Measurements from ENCODE around the gene PRKAG3. TPM values are rescaled to one million over a fixed set of nuclear protein-coding genes. Genes with fewer than 3 reads are reported as not detected.

Gene PRKAG3
- total RNA-seq, 4 donors from 2014 or later, result not detected

DNA sequence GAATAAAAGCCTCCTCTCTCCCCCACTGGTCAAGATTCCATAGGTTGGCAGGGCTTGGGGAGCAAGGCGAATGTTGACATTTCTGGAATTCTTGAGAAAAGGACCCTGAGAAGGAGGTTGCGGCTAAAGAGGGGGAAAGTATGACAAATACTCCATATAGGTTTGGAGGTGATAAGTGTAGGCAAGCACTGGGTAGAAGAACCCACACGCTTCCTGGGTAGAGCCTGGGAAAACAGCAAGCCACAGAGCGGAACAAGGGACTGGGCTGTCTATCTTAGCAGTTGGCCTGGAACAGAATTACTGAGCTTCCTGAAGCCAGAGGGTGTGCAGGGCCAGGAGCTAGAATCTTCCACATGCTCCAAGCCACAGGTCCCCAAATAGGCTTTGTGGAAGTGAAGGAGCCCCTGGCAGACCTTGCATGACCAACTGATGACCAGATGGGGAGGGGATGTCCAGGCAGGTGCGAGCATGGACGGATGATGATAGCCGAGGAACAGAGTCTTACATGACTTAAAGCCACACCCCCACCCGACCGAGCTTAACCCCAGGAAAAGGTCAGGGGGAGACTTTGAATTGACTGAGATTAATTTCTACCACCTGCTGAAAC lies 9.9 kb downstream of the PRKAG3 start:
- Histone ChIP-seq H3K27me3 (no peaks in the 10 kb centered on the region), H3K27ac (no peak overlapping the region), H3K4me3 (no peak overlapping the region), H3K9me3 (no peaks in the 10 kb centered on the region), H3K36me3 (peaks cover 0 to 18% (median 0%) of the 10 kb centered on the region in 3 donors), H3K4me1 (no peaks in the 10 kb centered on the region)
- TF ChIP-seq POLR2A (IDR thresholded peaks at IDR 0.05), result no peak
- TF ChIP-seq, protein P1, sequence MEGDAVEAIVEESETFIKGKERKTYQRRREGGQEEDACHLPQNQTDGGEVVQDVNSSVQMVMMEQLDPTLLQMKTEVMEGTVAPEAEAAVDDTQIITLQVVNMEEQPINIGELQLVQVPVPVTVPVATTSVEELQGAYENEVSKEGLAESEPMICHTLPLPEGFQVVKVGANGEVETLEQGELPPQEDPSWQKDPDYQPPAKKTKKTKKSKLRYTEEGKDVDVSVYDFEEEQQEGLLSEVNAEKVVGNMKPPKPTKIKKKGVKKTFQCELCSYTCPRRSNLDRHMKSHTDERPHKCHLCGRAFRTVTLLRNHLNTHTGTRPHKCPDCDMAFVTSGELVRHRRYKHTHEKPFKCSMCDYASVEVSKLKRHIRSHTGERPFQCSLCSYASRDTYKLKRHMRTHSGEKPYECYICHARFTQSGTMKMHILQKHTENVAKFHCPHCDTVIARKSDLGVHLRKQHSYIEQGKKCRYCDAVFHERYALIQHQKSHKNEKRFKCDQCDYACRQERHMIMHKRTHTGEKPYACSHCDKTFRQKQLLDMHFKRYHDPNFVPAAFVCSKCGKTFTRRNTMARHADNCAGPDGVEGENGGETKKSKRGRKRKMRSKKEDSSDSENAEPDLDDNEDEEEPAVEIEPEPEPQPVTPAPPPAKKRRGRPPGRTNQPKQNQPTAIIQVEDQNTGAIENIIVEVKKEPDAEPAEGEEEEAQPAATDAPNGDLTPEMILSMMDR (IDR thresholded peaks at IDR 0.05), result no peak
- 67 to 73% methylated on average over 6 to 9 of the region's 9 CpGs for WGBS, 2 donors
- intact Hi-C loops (cut with DNase I), result no loop called here
- DNase-seq, result no peak

DNA sequence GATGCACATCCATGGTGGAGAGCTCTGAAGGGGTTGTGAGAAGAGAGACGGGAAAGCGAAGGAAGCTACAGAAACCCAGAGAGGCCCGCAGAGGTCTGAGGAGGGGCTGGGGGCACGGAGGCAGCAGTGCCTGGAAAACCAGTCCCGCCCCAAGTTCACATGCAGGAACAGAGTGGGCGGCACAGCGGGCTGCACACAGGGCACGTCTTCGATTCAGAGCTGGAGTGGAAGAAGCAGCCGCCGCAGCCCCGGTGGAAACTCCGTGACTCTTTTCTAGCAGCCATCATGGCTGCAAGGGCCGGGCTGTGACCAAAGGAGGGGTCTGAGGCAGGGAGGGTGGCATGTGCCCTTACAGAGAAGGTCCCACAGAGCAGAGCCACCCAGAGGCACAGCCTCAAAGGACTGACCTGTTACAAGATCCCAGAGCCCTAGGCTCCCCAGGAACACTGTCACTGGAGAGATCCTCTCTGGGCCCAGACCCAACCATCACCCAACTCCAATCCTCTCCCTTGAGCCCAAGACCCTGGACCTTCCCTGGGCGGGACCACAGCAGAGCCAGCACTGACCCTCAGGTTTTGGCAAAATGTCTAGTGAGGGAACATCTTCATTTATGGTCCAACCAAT lies 10.7 kb downstream of the PRKAG3 start:
- H3K4me3 ChIP-seq, result no peak overlapping the region
- TF ChIP-seq, protein P1 (IDR thresholded peaks at IDR 0.05), result no peak
- TF ChIP-seq POLR2A (IDR thresholded peaks at IDR 0.05), result no peak
- intact Hi-C loops (cut with DNase I), result no loop called here
- H3K9me3 ChIP-seq, result no peaks in the 10 kb centered on the region
- WGBS, 2 donors, result 86 to 91% methylated on average over 9 to 10 of the region's 15 CpGs
- no peaks in the 10 kb centered on the region for H3K4me1 ChIP-seq
- H3K27ac ChIP-seq, result no peak overlapping the region
- H3K36me3 ChIP-seq, result peaks cover 0 to 27% (median 0%) of the 10 kb centered on the region in 3 donors
- H3K27me3 ChIP-seq, result no peaks in the 10 kb centered on the region
- DNase-seq, result no peak

DNA sequence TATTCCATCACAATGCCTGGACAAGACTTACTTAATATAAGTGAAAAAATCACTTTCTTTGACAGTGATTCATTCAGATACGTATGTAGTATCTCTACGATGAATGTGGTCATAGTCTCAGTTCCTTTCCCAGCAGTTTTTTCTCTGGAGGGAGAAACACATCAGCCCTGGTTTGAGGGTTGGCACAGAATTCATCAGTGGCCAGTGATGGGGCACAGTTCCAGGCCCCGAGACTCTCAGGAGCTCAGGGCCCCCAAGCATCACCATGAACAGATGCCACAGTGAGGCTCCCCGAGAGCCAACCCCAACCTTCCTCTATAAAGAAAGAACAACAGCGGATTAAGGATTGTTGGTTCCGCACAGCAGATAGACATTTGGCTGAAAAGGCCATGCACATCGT lies 12.5 kb downstream of the PRKAG3 start:
- Histone ChIP-seq H3K27me3 (no peaks in the 10 kb centered on the region), H3K36me3 (peaks cover 0 to 44% (median under 1%) of the 10 kb centered on the region in 3 donors), H3K9me3 (no peaks in the 10 kb centered on the region), H3K4me3 (no peak overlapping the region), H3K27ac (no peak overlapping the region), H3K4me1 (peaks cover 0 to 8% (median 0%) of the 10 kb centered on the region in 3 donors)
- intact Hi-C loops (cut with DNase I), result no loop called here
- DNase-seq, result no peak
- TF ChIP-seq, protein P1 (IDR thresholded peaks at IDR 0.05), result no peak
- no peak for TF ChIP-seq POLR2A (IDR thresholded peaks at IDR 0.05)
- 86 to 91% methylated on average over 7 of the region's 7 CpGs for WGBS, 2 donors

DNA sequence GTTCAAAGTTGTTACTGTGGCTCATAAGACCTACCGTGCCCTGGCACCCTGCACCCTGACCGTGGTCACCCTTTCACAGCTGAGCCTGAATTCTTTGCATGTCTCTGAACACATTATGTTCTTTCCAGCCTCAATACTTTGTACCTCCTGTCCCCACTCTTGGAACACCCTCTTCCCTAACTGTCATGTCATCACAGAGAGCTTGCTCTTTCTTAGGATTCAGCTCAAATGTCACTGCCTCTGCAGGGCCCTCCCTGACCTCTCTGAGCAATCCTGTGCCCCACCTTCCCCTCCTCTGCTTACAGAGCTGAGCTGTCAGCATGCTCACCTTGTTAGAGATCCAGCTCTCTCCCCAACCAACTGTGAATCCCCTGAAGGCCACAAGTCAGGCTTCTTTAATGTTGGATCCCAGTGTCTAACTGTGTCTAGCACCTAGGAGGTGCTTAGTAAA lies 15.0 kb downstream of the PRKAG3 start:
- no peak for DNase-seq
- H3K36me3 ChIP-seq, result peaks cover 0 to 64% (median 6%) of the 10 kb centered on the region in 3 donors
- H3K27ac ChIP-seq, result no peak overlapping the region
- peaks cover 0 to 8% (median 0%) of the 10 kb centered on the region in 3 donors for H3K4me1 ChIP-seq
- WGBS, 2 donors, result 82 to 96% methylated on average over 2 of the region's 2 CpGs
- H3K27me3 ChIP-seq, result no peaks in the 10 kb centered on the region
- TF ChIP-seq POLR2A (IDR thresholded peaks at IDR 0.05), result no peak
- TF ChIP-seq, protein P1 (IDR thresholded peaks at IDR 0.05), result no peak
- no peak overlapping the region for H3K4me3 ChIP-seq
- no peaks in the 10 kb centered on the region for H3K9me3 ChIP-seq
- intact Hi-C loops (cut with DNase I), result no loop called here

DNA sequence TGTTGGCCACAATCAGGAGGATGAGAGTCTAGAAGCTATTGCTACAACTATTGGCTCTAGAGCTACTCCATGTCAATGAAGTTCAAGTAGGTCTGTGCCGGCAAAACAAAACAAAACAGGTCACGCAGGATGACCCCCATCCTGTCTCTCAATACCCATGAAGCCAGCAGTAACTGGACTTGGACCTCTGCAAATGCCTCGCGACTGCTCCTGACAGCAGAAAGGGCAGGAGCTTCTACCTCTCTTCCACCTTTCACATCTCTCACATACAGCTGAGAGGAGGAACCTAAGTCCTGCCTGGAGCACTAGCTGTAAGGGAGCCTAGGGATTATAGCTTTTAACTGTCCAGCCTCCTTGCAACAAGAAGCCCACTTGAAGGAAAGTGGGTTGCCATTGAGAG lies 16.0 kb downstream of the PRKAG3 start:
- DNase-seq, result no peak
- H3K4me1 ChIP-seq, result peaks cover 0 to 8% (median 0%) of the 10 kb centered on the region in 3 donors
- H3K36me3 ChIP-seq, result peaks cover 0 to 64% (median 6%) of the 10 kb centered on the region in 3 donors
- 87 to 89% methylated on average over 4 of the region's 4 CpGs for WGBS, 2 donors
- H3K27ac ChIP-seq, result no peak overlapping the region
- no peak overlapping the region for H3K4me3 ChIP-seq
- H3K27me3 ChIP-seq, result no peaks in the 10 kb centered on the region
- H3K9me3 ChIP-seq, result no peaks in the 10 kb centered on the region
- TF ChIP-seq POLR2A (IDR thresholded peaks at IDR 0.05), result no peak
- TF ChIP-seq, protein P1 (IDR thresholded peaks at IDR 0.05), result no peak
- intact Hi-C loops (cut with DNase I), result no loop called here

Data from esophagus squamous epithelium (tissue), 5 donors.